Inflammatory macrophage treated with lipopolysaccharide for 1 hour (primary cell): ENCODE data around the gene CDCA5.

ENCODE experiments used
- DNase-seq, 2 donors: peaks; one replicate each; pipeline ENCODE4 v3.0.0-alpha.2; 2020 to 2022

The CDCA5 gene

GRCh38 chr11:65040847-65041622 lies 42.8 kb downstream of the CDCA5 start, which contains the start of gene SAC3D1:
Gene SAC3D1, plus strand, starts transcription at chr11:65041210. Its CDS starts 83 bp downstream, at chr11:65041293.
- DNase-seq = peak; percentile 87 to 93

DNA sequence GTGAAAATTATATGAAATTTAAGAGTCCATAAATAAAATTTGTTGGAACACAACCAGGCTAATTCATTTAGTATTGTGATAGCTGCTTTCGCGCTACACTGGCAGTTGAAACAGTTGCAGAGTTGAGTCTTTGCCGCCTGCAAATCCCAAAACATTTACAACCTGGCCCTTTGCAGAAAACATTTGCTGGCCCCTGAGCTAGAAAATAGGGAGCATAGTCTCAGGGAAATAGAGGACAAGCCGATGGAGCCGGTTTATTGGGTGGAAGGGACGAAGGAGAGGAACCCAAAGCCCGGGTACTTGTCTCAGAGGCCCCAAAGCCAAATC lies 43.4 kb downstream of the CDCA5 start:
- no peak for DNase-seq

GRCh38 chr11:65036931-65037330 lies 46.9 kb downstream of the CDCA5 start:
- DNase-seq = no peak

DNA sequence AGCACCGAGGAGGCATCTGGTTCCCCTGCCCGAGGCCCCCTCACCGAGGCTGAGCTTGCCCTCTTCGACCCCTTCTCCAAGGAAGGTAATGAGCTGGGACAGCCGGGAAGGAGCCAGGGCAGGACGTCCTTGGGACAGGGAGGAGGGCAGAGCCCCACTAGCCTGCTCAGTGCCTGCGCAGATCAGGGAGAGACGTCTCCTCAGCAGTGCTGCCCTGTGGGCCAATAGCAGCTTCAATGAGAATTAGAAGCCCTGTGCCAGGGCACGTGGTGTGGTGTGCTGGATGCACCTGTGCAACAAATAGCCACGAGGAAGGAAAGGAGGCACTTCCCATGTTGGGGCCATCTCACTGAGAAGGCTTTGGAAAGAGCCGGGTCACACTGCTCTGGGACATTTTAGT lies 48.3 kb downstream of the CDCA5 start:
- DNase-seq = no peak

DNA sequence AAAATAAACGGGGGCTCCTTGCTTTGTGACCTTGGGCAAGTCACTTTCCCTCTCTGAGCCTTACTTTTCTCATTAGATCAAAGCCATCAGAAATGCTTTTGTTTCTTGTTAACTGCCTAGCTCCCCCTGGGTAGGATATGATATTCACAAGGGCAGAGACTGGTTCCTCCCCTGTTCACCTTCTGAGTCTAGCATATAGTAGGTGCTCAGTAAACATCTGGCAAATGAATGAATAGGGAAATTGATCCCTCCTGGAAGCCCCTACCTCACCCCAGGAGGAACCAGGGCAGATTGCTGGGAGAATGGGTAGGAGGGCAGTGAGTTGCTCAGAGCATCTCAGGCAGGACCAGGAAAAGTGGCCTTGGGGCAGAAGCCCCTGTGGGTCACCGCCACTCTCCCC lies 49.4 kb downstream of the CDCA5 start:
- DNase-seq = no peak

GRCh38 chr11:65032216-65032615 lies 51.6 kb downstream of the CDCA5 start:
- no peak for DNase-seq
